Activated T-helper 2 cell treated with anti-CD3 and anti-CD28 coated beads, Interferon-gamma antibody, Interleukin-2, Interleukin-4, amounts not matched to agents 10 μg/mL and 5 μg/mL and 100 μg/mL, durations not matched to agents 14 hours and 24 hours and 36 hours (primary cell): ENCODE results near the gene TMEM229A. TPM values are rescaled to one million over a fixed set of nuclear protein-coding genes. Genes with fewer than 3 reads are reported as not detected.

Source experiments
- DNase-seq: peaks from one replicate; pipeline ENCODE4 v3.0.0; 2021; ENCODE audit warnings: low spot score
- H3K27ac Mint-ChIP-seq: one replicate; pipeline ENCODE4 v1.8.0; 2021; ENCODE audit warnings: mixed read lengths
- H3K27me3 Mint-ChIP-seq: one replicate; pipeline ENCODE4 v1.8.0; 2021; ENCODE audit warnings: low read depth, mixed read lengths
- H3K36me3 Mint-ChIP-seq: one replicate; pipeline ENCODE4 v1.8.0; 2021; ENCODE audit warnings: low read depth, mixed read lengths
- H3K4me1 Mint-ChIP-seq: one replicate; pipeline ENCODE4 v1.8.0; 2021; ENCODE audit warnings: low read depth, mixed read lengths
- H3K4me3 Mint-ChIP-seq: one replicate; pipeline ENCODE4 v1.8.0; 2021; ENCODE audit warnings: low read depth, mild to moderate bottlenecking, moderate library complexity, mixed read lengths
- H3K9me3 Mint-ChIP-seq: one replicate; pipeline ENCODE4 v1.8.0; 2021; ENCODE audit warnings: mixed read lengths
- intact Hi-C: fragments of 100-400 bp; cut with micrococcal nuclease; formaldehyde crosslinking; loops from one replicate; pipeline ENCODE4 v1.15.1; 2023
- total RNA-seq: library from RNA; stranded (reverse); gene quantifications from 2 replicates; pipeline ENCODE4 v1.2.3, GENCODE V29; 2022

Gene TMEM229A
- total RNA-seq, 1 donor from 2014 or later = not detected

DNA sequence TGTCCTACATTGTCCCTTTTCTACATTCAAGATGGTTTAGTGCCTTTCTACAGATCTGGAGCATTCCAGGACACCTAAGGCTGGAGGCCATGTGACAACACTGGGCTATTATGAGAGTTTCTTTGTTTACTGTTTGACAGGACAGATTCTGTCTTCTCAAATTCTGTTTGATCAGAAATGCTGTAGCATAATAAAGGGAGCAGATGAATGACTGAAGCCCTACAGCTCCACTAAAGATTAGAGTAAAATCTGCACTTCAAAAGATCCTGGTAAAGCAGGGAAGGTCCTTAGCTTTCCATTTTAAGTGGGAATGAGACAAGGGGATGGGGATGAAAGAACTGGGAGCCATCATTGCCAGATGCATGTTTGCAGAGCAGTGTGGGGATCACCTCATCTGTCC lies 38.4 kb downstream of the TMEM229A start:
- no peak for DNase-seq
- H3K4me1 Mint-ChIP-seq = no peaks in the 10 kb centered on the region
- H3K4me3 Mint-ChIP-seq = no peak overlapping the region
- no peaks in the 10 kb centered on the region for H3K36me3 Mint-ChIP-seq
- H3K27ac Mint-ChIP-seq = no peak overlapping the region
- no peaks in the 10 kb centered on the region for H3K9me3 Mint-ChIP-seq
- no peaks in the 10 kb centered on the region for H3K27me3 Mint-ChIP-seq
- intact Hi-C loops = no loop called here

DNA sequence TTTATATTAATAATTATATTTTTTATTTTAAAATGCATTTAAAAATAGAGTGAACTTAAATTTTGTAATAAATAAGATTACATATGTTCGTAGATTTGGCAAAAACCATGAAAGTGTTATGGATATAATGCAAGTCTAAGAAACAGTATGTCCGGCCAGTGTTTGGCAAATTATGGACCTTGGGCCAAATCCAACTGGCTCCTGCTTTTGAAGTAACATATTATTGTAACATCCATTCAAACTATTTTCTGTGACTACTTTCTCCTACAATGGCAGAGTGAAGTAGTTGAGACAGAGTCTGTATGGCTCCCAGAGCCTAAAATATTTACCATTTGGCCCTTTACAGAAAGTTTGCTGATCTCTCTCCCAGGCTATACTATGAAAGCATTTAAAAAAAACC lies 38.9 kb downstream of the TMEM229A start:
- Mint-ChIP-seq H3K4me3 (no peak overlapping the region), H3K27me3 (no peaks in the 10 kb centered on the region), H3K4me1 (no peaks in the 10 kb centered on the region), H3K27ac (no peak overlapping the region), H3K36me3 (no peaks in the 10 kb centered on the region), H3K9me3 (no peaks in the 10 kb centered on the region)
- intact Hi-C loops = no loop called here
- DNase-seq = no peak

DNA sequence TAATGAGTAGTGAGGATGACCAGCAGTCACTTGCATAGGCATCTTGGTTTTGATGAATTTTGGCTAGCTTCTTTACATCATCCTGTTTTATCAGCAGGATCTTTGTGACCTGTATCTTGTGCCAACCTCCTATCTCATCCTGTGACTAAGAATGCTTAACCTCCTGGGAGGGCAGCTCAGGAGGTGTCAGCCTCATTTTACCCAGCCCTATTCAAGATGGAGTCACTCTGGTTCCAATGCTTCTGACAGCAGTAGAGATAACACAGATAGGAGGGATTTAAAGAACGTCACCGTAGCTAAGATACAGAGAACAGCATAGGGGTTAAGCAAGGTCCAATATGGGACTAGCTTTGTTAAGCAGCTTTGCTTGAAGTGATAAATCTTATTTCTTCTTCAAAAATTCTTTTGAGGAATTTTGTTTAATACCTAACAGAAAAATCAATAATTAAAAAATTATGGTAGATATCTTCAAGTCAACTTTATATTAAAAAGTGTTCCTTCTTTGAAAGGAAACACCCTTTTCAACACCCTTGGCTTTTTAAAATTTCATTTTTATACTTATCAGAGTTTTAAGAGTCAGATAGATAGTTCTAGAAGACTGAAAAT lies 39.9 kb downstream of the TMEM229A start:
- Mint-ChIP-seq H3K27ac (no peak overlapping the region), H3K36me3 (no peaks in the 10 kb centered on the region), H3K4me1 (no peaks in the 10 kb centered on the region), H3K4me3 (no peak overlapping the region), H3K27me3 (no peaks in the 10 kb centered on the region), H3K9me3 (no peaks in the 10 kb centered on the region)
- no peak for DNase-seq
- intact Hi-C loops = no loop called here

DNA sequence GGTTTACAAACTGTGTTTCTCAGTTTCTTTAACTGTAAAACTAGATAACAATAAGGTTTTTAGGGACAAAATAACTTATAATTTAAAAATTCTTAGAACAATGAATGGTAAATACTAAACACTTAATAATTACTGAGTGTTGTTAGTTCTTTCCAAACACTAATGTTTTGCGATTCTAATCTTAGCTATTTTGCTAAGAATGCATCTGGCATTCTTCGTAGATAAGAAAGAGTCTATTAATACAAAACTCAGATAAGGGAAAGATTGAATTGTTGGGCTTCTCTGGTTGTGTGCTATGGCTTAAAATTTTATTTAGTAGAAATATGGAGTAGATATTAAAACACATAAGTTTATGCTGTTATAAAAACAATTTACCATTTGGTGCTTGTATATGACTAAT lies 45.4 kb downstream of the TMEM229A start:
- no peaks in the 10 kb centered on the region for H3K36me3 Mint-ChIP-seq
- intact Hi-C loops = no loop called here
- no peaks in the 10 kb centered on the region for H3K9me3 Mint-ChIP-seq
- no peak overlapping the region for H3K4me3 Mint-ChIP-seq
- no peaks in the 10 kb centered on the region for H3K27me3 Mint-ChIP-seq
- no peaks in the 10 kb centered on the region for H3K4me1 Mint-ChIP-seq
- H3K27ac Mint-ChIP-seq = no peak overlapping the region
- DNase-seq = no peak

Other genes starting within 250 kb of the TMEM229A start
- gene HYAL4, start 187.9 kb downstream of the TMEM229A start, total RNA-seq = not detected in 2 replicates
- not detected in 2 replicates for gene SPAM1, start 107.8 kb downstream of the TMEM229A start, total RNA-seq